Neural cell (in vitro differentiated cells): Measurements from ENCODE around the gene SCN7A.

Source experiments
- EP300 ChIP-seq: fragments of 450-650 bp; conservative IDR thresholded peaks from 2 replicates; pipeline ENCODE4 v1.6.1; 2014; ENCODE audit warnings: antibody characterized with exemption, mild to moderate bottlenecking, moderate library complexity; ENCODE audit not compliant: poor library complexity, severe bottlenecking
- EZH2 ChIP-seq: fragments of 200-600, 300-800 bp; shearing (Covaris generic), sonication (generic); IDR thresholded peaks from 2 replicates; pipeline ENCODE4 v1.6.1; 2014; ENCODE audit warnings: antibody characterized with exemption, low read length, borderline replicate concordance, mild to moderate bottlenecking; ENCODE audit not compliant: insufficient read depth, poor library complexity, severe bottlenecking
- RAD21 ChIP-seq: fragments of 450-650 bp; conservative IDR thresholded peaks from 2 replicates; pipeline ENCODE4 v1.6.1; 2014; ENCODE audit warnings: antibody characterized with exemption, mild to moderate bottlenecking, moderate library complexity
- TAF1 ChIP-seq: IDR thresholded peaks from 2 replicates; pipeline ENCODE4 v1.6.1; 2012; ENCODE audit warnings: low read depth
- TF ChIP-seq, protein P1 (sequence below): IDR thresholded peaks from 2 replicates; pipeline ENCODE4 v1.6.1; 2012; ENCODE audit warnings: borderline replicate concordance
- TF ChIP-seq, protein P2 (sequence below): fragments of 450-650 bp; IDR thresholded peaks from 2 replicates; pipeline ENCODE4 v1.5.1; 2014; ENCODE audit warnings: antibody characterized with exemption, mild to moderate bottlenecking, moderate library complexity; ENCODE audit not compliant: poor library complexity, severe bottlenecking

DNA sequence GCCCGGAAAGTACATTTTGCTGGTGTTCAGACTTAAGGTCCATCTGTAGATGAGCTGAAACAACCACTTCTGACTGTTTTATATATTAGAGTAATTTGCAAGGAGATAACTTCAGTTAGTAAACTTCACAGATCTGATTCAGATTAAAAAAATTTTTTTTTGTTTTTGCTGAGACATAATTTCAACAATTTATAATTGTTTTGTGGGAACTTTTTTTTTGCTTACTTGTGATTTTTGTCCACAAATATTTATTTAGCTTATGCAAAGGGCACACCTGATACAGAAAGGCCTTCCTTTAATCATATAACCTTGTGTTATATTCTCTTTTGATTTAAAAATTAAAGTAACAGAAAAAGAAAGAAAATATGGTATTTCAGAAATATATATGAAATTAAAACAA is 108.7 kb downstream of the SCN7A start:
- TF ChIP-seq, protein P1, sequence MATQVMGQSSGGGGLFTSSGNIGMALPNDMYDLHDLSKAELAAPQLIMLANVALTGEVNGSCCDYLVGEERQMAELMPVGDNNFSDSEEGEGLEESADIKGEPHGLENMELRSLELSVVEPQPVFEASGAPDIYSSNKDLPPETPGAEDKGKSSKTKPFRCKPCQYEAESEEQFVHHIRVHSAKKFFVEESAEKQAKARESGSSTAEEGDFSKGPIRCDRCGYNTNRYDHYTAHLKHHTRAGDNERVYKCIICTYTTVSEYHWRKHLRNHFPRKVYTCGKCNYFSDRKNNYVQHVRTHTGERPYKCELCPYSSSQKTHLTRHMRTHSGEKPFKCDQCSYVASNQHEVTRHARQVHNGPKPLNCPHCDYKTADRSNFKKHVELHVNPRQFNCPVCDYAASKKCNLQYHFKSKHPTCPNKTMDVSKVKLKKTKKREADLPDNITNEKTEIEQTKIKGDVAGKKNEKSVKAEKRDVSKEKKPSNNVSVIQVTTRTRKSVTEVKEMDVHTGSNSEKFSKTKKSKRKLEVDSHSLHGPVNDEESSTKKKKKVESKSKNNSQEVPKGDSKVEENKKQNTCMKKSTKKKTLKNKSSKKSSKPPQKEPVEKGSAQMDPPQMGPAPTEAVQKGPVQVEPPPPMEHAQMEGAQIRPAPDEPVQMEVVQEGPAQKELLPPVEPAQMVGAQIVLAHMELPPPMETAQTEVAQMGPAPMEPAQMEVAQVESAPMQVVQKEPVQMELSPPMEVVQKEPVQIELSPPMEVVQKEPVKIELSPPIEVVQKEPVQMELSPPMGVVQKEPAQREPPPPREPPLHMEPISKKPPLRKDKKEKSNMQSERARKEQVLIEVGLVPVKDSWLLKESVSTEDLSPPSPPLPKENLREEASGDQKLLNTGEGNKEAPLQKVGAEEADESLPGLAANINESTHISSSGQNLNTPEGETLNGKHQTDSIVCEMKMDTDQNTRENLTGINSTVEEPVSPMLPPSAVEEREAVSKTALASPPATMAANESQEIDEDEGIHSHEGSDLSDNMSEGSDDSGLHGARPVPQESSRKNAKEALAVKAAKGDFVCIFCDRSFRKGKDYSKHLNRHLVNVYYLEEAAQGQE: no peak
- TF ChIP-seq, protein P2, sequence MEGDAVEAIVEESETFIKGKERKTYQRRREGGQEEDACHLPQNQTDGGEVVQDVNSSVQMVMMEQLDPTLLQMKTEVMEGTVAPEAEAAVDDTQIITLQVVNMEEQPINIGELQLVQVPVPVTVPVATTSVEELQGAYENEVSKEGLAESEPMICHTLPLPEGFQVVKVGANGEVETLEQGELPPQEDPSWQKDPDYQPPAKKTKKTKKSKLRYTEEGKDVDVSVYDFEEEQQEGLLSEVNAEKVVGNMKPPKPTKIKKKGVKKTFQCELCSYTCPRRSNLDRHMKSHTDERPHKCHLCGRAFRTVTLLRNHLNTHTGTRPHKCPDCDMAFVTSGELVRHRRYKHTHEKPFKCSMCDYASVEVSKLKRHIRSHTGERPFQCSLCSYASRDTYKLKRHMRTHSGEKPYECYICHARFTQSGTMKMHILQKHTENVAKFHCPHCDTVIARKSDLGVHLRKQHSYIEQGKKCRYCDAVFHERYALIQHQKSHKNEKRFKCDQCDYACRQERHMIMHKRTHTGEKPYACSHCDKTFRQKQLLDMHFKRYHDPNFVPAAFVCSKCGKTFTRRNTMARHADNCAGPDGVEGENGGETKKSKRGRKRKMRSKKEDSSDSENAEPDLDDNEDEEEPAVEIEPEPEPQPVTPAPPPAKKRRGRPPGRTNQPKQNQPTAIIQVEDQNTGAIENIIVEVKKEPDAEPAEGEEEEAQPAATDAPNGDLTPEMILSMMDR: no peak
- TF ChIP-seq EZH2: no peak
- TF ChIP-seq TAF1: no peak
- no peak for TF ChIP-seq EP300
- TF ChIP-seq RAD21: no peak
